Breast epithelium (tissue), 3 donors: ENCODE results near the gene ACADS.

Experiments used
- POLR2A ChIP-seq: fragments of 450-650 bp; IDR thresholded peaks from one replicate; pipeline ENCODE4 v1.6.1; 2016; ENCODE audit warnings: antibody characterized with exemption, mild to moderate bottlenecking, moderate library complexity
- POLR2AphosphoS5 ChIP-seq, 3 donors: sonication (generic); formaldehyde crosslinking; IDR thresholded peaks; one replicate each; pipeline ENCODE4 v1.6.1; 2017; ENCODE audit warnings: antibody characterized with exemption in 3 of 3
- TF ChIP-seq, protein P1 (sequence below), 3 donors: fragments of 450-650 bp; IDR thresholded peaks; one replicate each; pipeline ENCODE4 v1.5.1; 2016 to 2017; ENCODE audit warnings: antibody characterized with exemption in 3 of 3, mild to moderate bottlenecking in 3 of 3, moderate library complexity in 3 of 3

DNA sequence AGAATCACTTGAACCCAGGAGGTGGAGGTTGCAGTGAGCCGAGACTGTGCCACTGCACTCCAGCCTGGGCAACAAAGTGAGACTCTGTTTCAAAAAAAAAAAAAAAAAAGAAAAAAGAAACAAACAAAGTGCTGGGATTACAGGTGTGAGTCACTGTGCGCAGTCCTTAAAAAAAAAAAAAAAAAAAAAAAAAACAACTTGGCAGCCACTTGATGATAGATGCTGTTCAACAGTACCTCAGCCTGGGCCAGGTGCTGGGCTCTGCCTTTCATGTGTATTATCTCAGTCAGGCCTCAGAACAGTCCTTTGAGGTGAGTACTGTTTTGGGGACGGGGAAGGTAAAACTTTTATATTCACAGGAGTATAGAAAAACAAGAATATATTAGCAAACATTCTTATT is 9.6 kb downstream of the ACADS start:
- TF ChIP-seq, protein P1, sequence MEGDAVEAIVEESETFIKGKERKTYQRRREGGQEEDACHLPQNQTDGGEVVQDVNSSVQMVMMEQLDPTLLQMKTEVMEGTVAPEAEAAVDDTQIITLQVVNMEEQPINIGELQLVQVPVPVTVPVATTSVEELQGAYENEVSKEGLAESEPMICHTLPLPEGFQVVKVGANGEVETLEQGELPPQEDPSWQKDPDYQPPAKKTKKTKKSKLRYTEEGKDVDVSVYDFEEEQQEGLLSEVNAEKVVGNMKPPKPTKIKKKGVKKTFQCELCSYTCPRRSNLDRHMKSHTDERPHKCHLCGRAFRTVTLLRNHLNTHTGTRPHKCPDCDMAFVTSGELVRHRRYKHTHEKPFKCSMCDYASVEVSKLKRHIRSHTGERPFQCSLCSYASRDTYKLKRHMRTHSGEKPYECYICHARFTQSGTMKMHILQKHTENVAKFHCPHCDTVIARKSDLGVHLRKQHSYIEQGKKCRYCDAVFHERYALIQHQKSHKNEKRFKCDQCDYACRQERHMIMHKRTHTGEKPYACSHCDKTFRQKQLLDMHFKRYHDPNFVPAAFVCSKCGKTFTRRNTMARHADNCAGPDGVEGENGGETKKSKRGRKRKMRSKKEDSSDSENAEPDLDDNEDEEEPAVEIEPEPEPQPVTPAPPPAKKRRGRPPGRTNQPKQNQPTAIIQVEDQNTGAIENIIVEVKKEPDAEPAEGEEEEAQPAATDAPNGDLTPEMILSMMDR (IDR thresholded peaks at IDR 0.05), result no peak
- TF ChIP-seq POLR2AphosphoS5 (IDR thresholded peaks at IDR 0.05) (no peak), POLR2A (no peak)
